NCI-H2227 treated with DMSO at 0.1 percent for 48 hours (cell line): ENCODE data around the gene C16orf86.
A peak's percentile ranks its signal among the peaks of the same experiment; 100 is the strongest.

Experiments used
- DNase-seq: peaks from one replicate; lab custom pipeline; 2025; lab: John Stamatoyannopoulos, UW

The C16orf86 gene

GRCh38 chr16:67666559-67667452 lies at the start of gene C16orf86, which contains the start of gene ENKD1:
TSS of gene C16orf86 (plus strand) at chr16:67666814. CDS start at chr16:67666971, 157 bp downstream.
TSS of gene ENKD1 (minus strand) at chr16:67666750. CDS start at chr16:67666442, 308 bp downstream.
- no peak for DNase-seq

- DNase-seq = no peak
Measured at GRCh38 chr16:67628216-67628615, 38.4 kb upstream of the C16orf86 start.

- DNase-seq = no peak
Measured at GRCh38 chr16:67632415-67633172, 34.0 kb upstream of the C16orf86 start.

GRCh38 chr16:67636713-67637112 lies 29.9 kb upstream of the C16orf86 start:
- DNase-seq = no peak

- no peak for DNase-seq
Measured at GRCh38 chr16:67637625-67638024, 29.0 kb upstream of the C16orf86 start.

GRCh38 chr16:67641779-67642708 lies 24.6 kb upstream of the C16orf86 start:
- no peak for DNase-seq

- DNase-seq = no peak
Measured at GRCh38 chr16:67644038-67644437, 22.6 kb upstream of the C16orf86 start.

GRCh38 chr16:67645397-67646121 lies 21.1 kb upstream of the C16orf86 start:
- DNase-seq = no peak

- no peak for DNase-seq
Measured at GRCh38 chr16:67647111-67647651, 19.4 kb upstream of the C16orf86 start.

- DNase-seq = no peak
Measured at GRCh38 chr16:67647681-67648080, 18.9 kb upstream of the C16orf86 start.

GRCh38 chr16:67648088-67648763 lies 18.4 kb upstream of the C16orf86 start:
- no peak for DNase-seq

GRCh38 chr16:67648764-67649407 lies 17.7 kb upstream of the C16orf86 start:
- no peak for DNase-seq

- DNase-seq = no peak
Measured at GRCh38 chr16:67649494-67649931, 17.1 kb upstream of the C16orf86 start.

GRCh38 chr16:67650023-67650422 lies 16.6 kb upstream of the C16orf86 start:
- DNase-seq = no peak

- no peak for DNase-seq
Measured at GRCh38 chr16:67651039-67651438, 15.6 kb upstream of the C16orf86 start.

- DNase-seq = no peak
Measured at GRCh38 chr16:67651847-67652246, 14.8 kb upstream of the C16orf86 start.

GRCh38 chr16:67652578-67653127 lies 14.0 kb upstream of the C16orf86 start:
- DNase-seq = no peak

- peak; percentile 31 for DNase-seq
Measured at GRCh38 chr16:67653128-67653788, 13.4 kb upstream of the C16orf86 start.
